IMR-90 (cell line): ENCODE measurements around the gene LYPD3. TPM values are rescaled to one million over a fixed set of nuclear protein-coding genes. Genes with fewer than 3 reads are reported as not detected.

ENCODE experiments used
- ATAC-seq: fragments of 200-7000 bp; cut with Tn5 transposase; 2 replicates; pipeline ENCODE4 v1.9.1; 2020; ENCODE audit warnings: low read depth, mild to moderate bottlenecking, moderate library complexity
- BruUV-seq: library from RNA; stranded (reverse); fragments of 400-500 nt; replicated peaks from 2 replicates; lab custom pipeline; 2021; lab: Mats Ljungman, UMichigan
- CTCF ChIA-PET: fragments of 300-600 bp; formaldehyde crosslinking; extraction: SDS; loops from one replicate; lab custom pipeline; 2021; ENCODE audit warnings: antibody characterized with exemption; lab: Yijun Ruan, JAX
- POLR2A ChIA-PET: fragments of 300-600 bp; sonication (Branson Sonifier 250); formaldehyde crosslinking; loops from one replicate; lab custom pipeline; 2022; ENCODE audit warnings: antibody characterized with exemption; ENCODE audit not compliant: unreplicated experiment; lab: Charles Lee
- DNase-seq: peaks from one replicate; pipeline ENCODE4 v3.0.0; 2013
- H2AFZ ChIP-seq: replicated peaks from 2 replicates; pipeline ENCODE3; 2013; ENCODE audit warnings: low read length, mild to moderate bottlenecking; ENCODE audit not compliant: poor library complexity
- H2AK5ac ChIP-seq: 2 replicates; pipeline ENCODE4 v1.6.1; 2013; ENCODE audit warnings: low read depth, low read length, inconsistent platforms
- H2AK9ac ChIP-seq: replicated peaks from 2 replicates; pipeline ENCODE3; 2013; ENCODE audit warnings: mild to moderate bottlenecking, low read depth, low read length, moderate library complexity; ENCODE audit not compliant: poor library complexity
- H2BK120ac ChIP-seq: 2 replicates; pipeline ENCODE4 v1.6.1; 2013; ENCODE audit warnings: low read depth, low read length, inconsistent platforms
- H2BK15ac ChIP-seq: 3 replicates; pipeline ENCODE4 v1.6.1; 2013; ENCODE audit warnings: low read depth, low read length, inconsistent platforms
- H2BK20ac ChIP-seq: 2 replicates; pipeline ENCODE4 v1.6.1; 2013; ENCODE audit warnings: low read depth, mild to moderate bottlenecking, inconsistent platforms, low read length, moderate library complexity
- H2BK5ac ChIP-seq: 2 replicates; pipeline ENCODE4 v1.6.1; 2013; ENCODE audit warnings: mild to moderate bottlenecking, low read depth, low read length, inconsistent platforms; ENCODE audit not compliant: poor library complexity, severe bottlenecking
- H3K14ac ChIP-seq: replicated peaks from 2 replicates; pipeline ENCODE4 v1.6.1; 2013; ENCODE audit warnings: low read depth, low read length, inconsistent platforms
- H3K18ac ChIP-seq: 2 replicates; pipeline ENCODE4 v1.6.1; 2013; ENCODE audit warnings: low read depth, low read length, control low read depth
- H3K23ac ChIP-seq: 2 replicates; pipeline ENCODE4 v1.6.1; 2013; ENCODE audit warnings: low read depth, low read length, inconsistent platforms
- H3K27ac ChIP-seq: 2 replicates; pipeline ENCODE4 v1.5.1; 2013; ENCODE audit warnings: mild to moderate bottlenecking, control low read depth, low read length; ENCODE audit not compliant: insufficient read depth
- H3K27me3 ChIP-seq: 2 replicates; pipeline ENCODE4 v1.6.1; 2013; ENCODE audit warnings: low read length; ENCODE audit not compliant: control insufficient read depth, insufficient read depth
- H3K36me3 ChIP-seq: 2 replicates; pipeline ENCODE4 v1.6.1; 2013; ENCODE audit warnings: low read length, mixed read lengths; ENCODE audit not compliant: control insufficient read depth, insufficient read depth
- H3K4ac ChIP-seq: 2 replicates; pipeline ENCODE4 v1.6.1; 2013; ENCODE audit warnings: low read depth, low read length, inconsistent platforms
- H3K4me1 ChIP-seq: 2 replicates; pipeline ENCODE4 v1.6.1; 2013; ENCODE audit warnings: low read length, mixed read lengths; ENCODE audit not compliant: control insufficient read depth, insufficient read depth
- H3K4me2 ChIP-seq: 2 replicates; pipeline ENCODE4 v1.6.1; 2013; ENCODE audit warnings: low read depth, mild to moderate bottlenecking, control low read depth, low read length, moderate library complexity
- H3K4me3 ChIP-seq: 2 replicates; pipeline ENCODE4 v1.5.1; 2013; ENCODE audit warnings: low read depth, mild to moderate bottlenecking, control low read depth, low read length, moderate library complexity; ENCODE audit not compliant: insufficient read depth
- H3K56ac ChIP-seq: 2 replicates; pipeline ENCODE4 v1.6.1; 2013; ENCODE audit warnings: low read length, inconsistent platforms; ENCODE audit not compliant: insufficient read depth; ENCODE audit errors: extremely low read depth
- H3K79me1 ChIP-seq, 2 experiments: 2 replicates each; pipeline ENCODE4 v1.6.1; 2013; ENCODE audit warnings: low read length in 2 of 2, inconsistent platforms in 1 of 2, low read depth in 1 of 2
- H3K9ac ChIP-seq: 2 replicates; pipeline ENCODE4 v1.6.1; 2013; ENCODE audit warnings: low read depth, low read length, control low read depth
- H3K9me1 ChIP-seq: 2 replicates; pipeline ENCODE4 v1.6.1; 2013; ENCODE audit warnings: low read length, inconsistent platforms; ENCODE audit not compliant: insufficient read depth
- H3K9me3 ChIP-seq: 2 replicates; pipeline ENCODE4 v1.6.1; 2013; ENCODE audit warnings: low read length; ENCODE audit not compliant: control insufficient read depth, insufficient read depth
- H4K20me1 ChIP-seq: 2 replicates; pipeline ENCODE4 v1.6.1; 2013; ENCODE audit warnings: low read length, inconsistent platforms; ENCODE audit not compliant: insufficient read depth
- H4K5ac ChIP-seq: 2 replicates; pipeline ENCODE4 v1.6.1; 2013; ENCODE audit warnings: mild to moderate bottlenecking, low read depth, low read length, control low read depth
- H4K8ac ChIP-seq, 2 experiments: 2 replicates each; pipeline ENCODE4 v1.6.1; 2013; ENCODE audit warnings: low read depth in 2 of 2, low read length in 2 of 2, control low read depth in 1 of 2, inconsistent platforms in 1 of 2
- H4K91ac ChIP-seq: 2 replicates; pipeline ENCODE4 v1.6.1; 2013; ENCODE audit warnings: low read depth, low read length, inconsistent platforms; ENCODE audit not compliant: insufficient read depth
- CHD1 ChIP-seq: IDR thresholded peaks from 2 replicates; pipeline ENCODE4 v1.6.1; 2012; ENCODE audit warnings: low read depth, low read length, improper control_type of control experiment
- CTCF ChIP-seq: conservative IDR thresholded peaks from 2 replicates; pipeline ENCODE4 v1.5.1; 2012; ENCODE audit warnings: mild to moderate bottlenecking, low read depth, low read length, improper control_type of control experiment
- FOS ChIP-seq: fragments of 150-350 bp; IDR thresholded peaks from 2 replicates; pipeline ENCODE4 v1.6.1; 2016; ENCODE audit warnings: low read depth, low read length
- MAFK ChIP-seq: IDR thresholded peaks from 2 replicates; pipeline ENCODE4 v1.6.1; 2012; ENCODE audit warnings: low read depth, low read length, improper control_type of control experiment
- MAZ ChIP-seq: IDR thresholded peaks from 2 replicates; pipeline ENCODE4 v1.6.1; 2012; ENCODE audit warnings: low read depth, mild to moderate bottlenecking, low read length, improper control_type of control experiment, moderate library complexity, borderline replicate concordance
- MXI1 ChIP-seq: IDR thresholded peaks from 2 replicates; pipeline ENCODE4 v1.6.1; 2012; ENCODE audit warnings: low read depth, mild to moderate bottlenecking, low read length, moderate library complexity, borderline replicate concordance
- WGBS, 2 experiments: methylation state at CpG; one replicate each; pipeline versions ENCODE4 v1.1.5 to v1.1.7; 2013; ENCODE audit warnings: missing lambda C conversion rate in 2 of 2; ENCODE audit not compliant: insufficient read length in 1 of 2; ENCODE audit errors: extremely low coverage in 2 of 2; 5-methylcytosine and 5-hydroxymethylcytosine counted together
- dilution Hi-C: fragments of 300-500 bp; cut with HindIII; formaldehyde crosslinking; loops from one replicate; pipeline ENCODE4 v1.14.3; 2018; ENCODE audit warnings: low sequenced_read_pairs; ENCODE audit not compliant: unreplicated experiment
- in situ Hi-C: fragments of 300-500 bp; cut with MboI; formaldehyde crosslinking; loops from 3 replicates; pipeline ENCODE4 v1.14.3; 2019; ENCODE audit warnings: low sequenced_read_pairs, inconsistent platforms, mixed read lengths
- intact Hi-C: fragments of 100-400 bp; cut with micrococcal nuclease; formaldehyde crosslinking; loops from 2 replicates; pipeline ENCODE4 v1.10.0; 2022
- polyA plus RNA-seq, 3 experiments: library from polyadenylated mRNA; depleted of rRNA; stranded (reverse); fragments of >200 nt; gene quantifications; 2 replicates each; pipeline ENCODE4 v1.2.3, GENCODE V29; 2012; ENCODE audit warnings: low replicate concordance in 1 of 3
- total RNA-seq: library from RNA; depleted of rRNA; stranded (reverse); fragments of >200 nt; gene quantifications from 2 replicates; pipeline ENCODE4 v1.2.3, GENCODE V29; 2012

LYPD3 gene
- total and polyA plus RNA-seq, 2 of the 4 experiments (the other 2 are of a cell fraction), result 0.18 to 1.1 TPM

DNA sequence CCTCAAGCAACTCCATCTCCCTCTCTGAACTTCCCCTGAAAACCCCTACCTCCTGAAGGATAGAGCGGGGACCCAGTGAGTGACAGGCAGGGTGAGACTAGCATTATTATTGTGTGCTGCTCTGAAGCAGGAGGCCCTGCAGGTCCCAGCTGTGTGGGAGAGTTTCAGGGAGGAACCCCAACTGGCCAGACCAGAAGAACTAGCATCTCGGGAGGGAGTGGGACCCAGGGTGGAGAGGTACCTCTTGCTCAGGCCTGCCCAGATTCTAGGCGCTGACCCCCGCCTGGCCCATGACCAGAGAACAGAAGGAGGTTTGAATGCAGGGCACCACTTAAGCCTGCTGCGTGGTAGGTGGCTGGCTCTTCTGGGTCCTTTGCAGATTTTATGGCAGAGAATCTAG lies 5.7 kb upstream of the LYPD3 start (continued):
- TF ChIP-seq CTCF, result no peak
- no peak for TF ChIP-seq MAZ

DNA sequence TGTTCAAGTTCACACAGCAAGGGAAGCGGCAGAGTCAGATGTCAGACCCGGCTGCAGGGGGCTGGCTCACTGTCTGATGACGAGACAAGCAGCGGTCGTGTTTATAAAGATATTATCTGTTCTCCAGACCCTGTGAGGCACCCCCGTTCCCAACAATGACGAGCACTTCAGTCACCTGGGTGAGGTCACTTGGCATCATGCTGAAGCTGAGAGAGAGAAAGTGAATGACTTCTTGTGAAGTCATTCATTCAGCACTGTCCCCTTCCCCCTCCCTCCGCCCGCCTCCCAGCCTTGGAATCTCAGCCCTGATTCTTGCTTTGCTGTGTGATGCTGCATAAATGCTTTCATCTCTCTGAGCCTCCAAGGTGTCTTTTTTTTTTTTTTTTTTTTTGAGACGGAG lies 4.9 kb upstream of the LYPD3 start:
- peak overlapping the region in 1 of 2 experiments; percentile 74; a peak in 2 of 4 replicates for H4K8ac ChIP-seq
- peak overlapping the region; percentile 60; the same call in 1 of the 2 replicates for H3K4ac ChIP-seq
- H2AFZ ChIP-seq, result peak overlapping the region; percentile 71
- peak overlapping the region; percentile 82 for H3K14ac ChIP-seq
- dilution Hi-C loops, result no loop called here
- WGBS, 2 experiments, result 20% methylated on average over 2 of the region's 10 CpGs; no CpG with 5 or more reads in 1 of the 2 experiments
- no peaks in the 10 kb centered on the region for H3K9me3 ChIP-seq
- H2AK9ac ChIP-seq, result no peak overlapping the region
- H4K5ac ChIP-seq, result no peak overlapping the region
- H2BK20ac ChIP-seq, result peak overlapping the region; percentile 80; the same call in 1 of the 2 replicates
- H4K20me1 ChIP-seq, result no peaks in the 10 kb centered on the region
- peak overlapping the region; percentile 29 for H2BK5ac ChIP-seq
- H3K23ac ChIP-seq, result peak overlapping the region; percentile 64; the same call in 1 of the 2 replicates
- no peaks in the 10 kb centered on the region for H3K27me3 ChIP-seq
- ChIA-PET CTCF (no interaction called here), POLR2A (no interaction called here)
- no peaks in the 10 kb centered on the region for H3K36me3 ChIP-seq
- H3K4me1 ChIP-seq, result peaks cover 20% of the 10 kb centered on the region
- peak overlapping the region; percentile 28; the same call in 1 of the 3 replicates for H2BK15ac ChIP-seq
- H3K56ac ChIP-seq, result no peak overlapping the region
- H2AK5ac ChIP-seq, result peak overlapping the region; percentile 68; the same call in 1 of the 2 replicates
- TF ChIP-seq FOS (peak; percentile 38; the same call in 1 of the 2 replicates), MXI1 (no peak), CTCF (no peak), MAFK (no peak), CHD1 (no peak)
- peak overlapping the region; percentile 21; the same call in 1 of the 2 replicates for H2BK120ac ChIP-seq
- intact Hi-C loops, result no loop called here
- in situ Hi-C loops, result no loop called here
- no TSS peak for BruUV-seq
- H3K79me1 ChIP-seq, result no peaks in the 10 kb centered on the region
- H3K4me2 ChIP-seq, result 0 out of 2 replicates have a peak overlapping the region, but pooled peaks have one; percentile 11
- H3K4me3 ChIP-seq, result no peak overlapping the region
- H4K91ac ChIP-seq, result peak overlapping the region; percentile 50; the same call in 1 of the 2 replicates
- peaks cover 7% of the 10 kb centered on the region for H3K9me1 ChIP-seq
- 0 out of 2 replicates have a peak overlapping the region, but pooled peaks have one; percentile 33 for H3K18ac ChIP-seq
- H3K9ac ChIP-seq, result no peak overlapping the region
- peak; percentile 93 for DNase-seq
- no peak overlapping the region for H3K27ac ChIP-seq
- ATAC-seq, result peak; percentile 18
